H1 (cell line): Measurements from ENCODE around the gene ART5. TPM values are rescaled to one million over a fixed set of nuclear protein-coding genes. Genes with fewer than 3 reads are reported as not detected.

ENCODE experiments used
- CTCF ChIA-PET: fragments of 300-600 bp; sonication (Branson Sonifier 250); formaldehyde crosslinking; loops from one replicate; lab custom pipeline; 2021; ENCODE audit not compliant: partially characterized antibody; lab: Charles Lee
- POLR2A ChIA-PET: fragments of 300-600 bp; sonication (Branson Sonifier 250); formaldehyde crosslinking; loops from one replicate; lab custom pipeline; 2021; ENCODE audit warnings: inconsistent platforms; ENCODE audit not compliant: partially characterized antibody; lab: Charles Lee
- DNase-seq, 2 experiments: peaks; one replicate each; pipeline versions ENCODE4 v3.0.0 to v3.0.0-alpha.2; 2010 to 2022; ENCODE audit warnings: low spot score in 2 of 2, low read depth in 1 of 2, mixed read lengths in 1 of 2
- FAIRE-seq: peaks from 2 replicates; lab custom pipeline; 2011; peaks lifted over from hg19 to GRCh38; lab: Jason Lieb, UNC
- H2AFZ ChIP-seq: 2 replicates; pipeline ENCODE4 v1.8.1; 2012; ENCODE audit warnings: low read length, inconsistent platforms
- H2AK5ac ChIP-seq: 2 replicates; pipeline ENCODE4 v1.6.1; 2013; ENCODE audit warnings: low read depth, low read length
- H2BK120ac ChIP-seq: replicated peaks from 2 replicates; pipeline ENCODE3; 2013; ENCODE audit warnings: low read depth, low read length, inconsistent platforms
- H2BK12ac ChIP-seq: 2 replicates; pipeline ENCODE4 v1.6.1; 2013; ENCODE audit warnings: low read depth, low read length
- H2BK15ac ChIP-seq: 2 replicates; pipeline ENCODE4 v1.6.1; 2013; ENCODE audit warnings: low read length
- H2BK20ac ChIP-seq: 2 replicates; pipeline ENCODE4 v1.6.1; 2013; ENCODE audit warnings: low read length
- H2BK5ac ChIP-seq: 2 replicates; pipeline ENCODE4 v1.6.1; 2013; ENCODE audit warnings: low read depth, low read length
- H3K14ac ChIP-seq: 2 replicates; pipeline ENCODE4 v1.6.1; 2013; ENCODE audit warnings: inconsistent platforms; ENCODE audit not compliant: insufficient read length
- H3K18ac ChIP-seq: 2 replicates; pipeline ENCODE4 v1.6.1; 2013; ENCODE audit warnings: low read length; ENCODE audit errors: extremely low read depth
- H3K23ac ChIP-seq: 2 replicates; pipeline ENCODE4 v1.6.1; 2013; ENCODE audit warnings: inconsistent platforms; ENCODE audit not compliant: insufficient read length
- H3K23me2 ChIP-seq: 2 replicates; pipeline ENCODE4 v1.6.1; 2013; ENCODE audit warnings: low read depth, low read length
- H3K27ac ChIP-seq: 2 replicates; pipeline ENCODE4 v1.6.1; 2011; ENCODE audit warnings: low read depth, low read length, inconsistent platforms
- H3K27me3 ChIP-seq, 4 experiments: replicated peaks in 1 of 4; 1 replicate in 1 of 4; 2 replicates in 3 of 4; pipeline versions ENCODE4 v1.6.1 to v1.8.1; 2011 to 2013; ENCODE audit warnings: low read length in 3 of 4, mild to moderate bottlenecking in 3 of 4, inconsistent platforms in 2 of 4, mixed read lengths in 2 of 4, moderate library complexity in 1 of 4; ENCODE audit not compliant: control insufficient read depth in 3 of 4, insufficient read depth in 3 of 4; ENCODE audit errors: extremely low read depth in 1 of 4
- H3K36me3 ChIP-seq, 4 experiments: 2 replicates each; pipeline versions ENCODE4 v1.6.1 to v1.8.1; 2011 to 2013; ENCODE audit warnings: mild to moderate bottlenecking in 4 of 4, low read length in 3 of 4, moderate library complexity in 2 of 4, control low read depth in 1 of 4, inconsistent platforms in 1 of 4; ENCODE audit not compliant: insufficient read depth in 4 of 4, control insufficient read depth in 2 of 4
- H3K4ac ChIP-seq: replicated peaks from 2 replicates; pipeline ENCODE3; 2013; ENCODE audit warnings: low read length, low read depth, mixed read lengths, inconsistent platforms; ENCODE audit not compliant: insufficient read length
- H3K4me1 ChIP-seq, 4 experiments: replicated peaks in 1 of 4; 1 replicate in 1 of 4; 2 replicates in 3 of 4; pipeline versions ENCODE4 v1.6.1 to v1.8.1; 2011 to 2013; ENCODE audit warnings: low read length in 3 of 4, inconsistent platforms in 2 of 4, mixed read lengths in 1 of 4; ENCODE audit not compliant: insufficient read depth in 4 of 4, control insufficient read depth in 3 of 4
- H3K4me2 ChIP-seq, 2 experiments: 2 replicates each; pipeline versions ENCODE4 v1.6.1 to v1.8.1; 2011 to 2013; ENCODE audit warnings: low read depth in 2 of 2, low read length in 2 of 2, control low read depth in 1 of 2, inconsistent platforms in 1 of 2, mild to moderate bottlenecking in 1 of 2; ENCODE audit not compliant: insufficient read depth in 1 of 2
- H3K4me3 ChIP-seq, 4 experiments: fragments of 200-600, 300-600 bp in 1 of 4; sonication (generic), shearing (Covaris generic), sonication (Bioruptor Twin) in 1 of 4; 2 replicates each; pipeline versions ENCODE4 v1.5.1 to v1.8.1; 2011 to 2016; ENCODE audit warnings: low read length in 4 of 4, low read depth in 3 of 4, control low read depth in 2 of 4, inconsistent platforms in 2 of 4, mild to moderate bottlenecking in 2 of 4, mixed read lengths in 1 of 4, moderate library complexity in 1 of 4; ENCODE audit not compliant: insufficient read depth in 2 of 4; ENCODE audit errors: extremely low read depth in 1 of 4
- H3K56ac ChIP-seq: replicated peaks from 2 replicates; pipeline ENCODE3; 2013; ENCODE audit warnings: low read depth, mild to moderate bottlenecking, mixed read lengths, low read length, inconsistent platforms; ENCODE audit not compliant: insufficient read length
- H3K79me1 ChIP-seq: 2 replicates; pipeline ENCODE4 v1.6.1; 2013; ENCODE audit warnings: low read depth, low read length, control low read depth
- H3K79me2 ChIP-seq, 2 experiments: 2 replicates each; pipeline versions ENCODE4 v1.6.1 to v1.8.1; 2012 to 2013; ENCODE audit warnings: low read length in 2 of 2, mild to moderate bottlenecking in 2 of 2, inconsistent platforms in 1 of 2; ENCODE audit not compliant: insufficient read depth in 2 of 2, control insufficient read depth in 1 of 2
- H3K9ac ChIP-seq, 4 experiments: replicated peaks in 1 of 4; 1 replicate in 1 of 4; 2 replicates in 3 of 4; pipeline versions ENCODE4 v1.6.1 to v1.8.1; 2011 to 2013; ENCODE audit warnings: low read depth in 3 of 4, low read length in 3 of 4, control low read depth in 2 of 4, mild to moderate bottlenecking in 2 of 4, moderate library complexity in 2 of 4, inconsistent platforms in 1 of 4; ENCODE audit errors: extremely low read depth in 1 of 4
- H3K9me3 ChIP-seq, 2 experiments: 2 replicates each; pipeline versions ENCODE4 v1.6.1 to v1.8.1; 2012 to 2013; ENCODE audit warnings: mild to moderate bottlenecking in 2 of 2, moderate library complexity in 2 of 2, control low read depth in 1 of 2, inconsistent platforms in 1 of 2, low read depth in 1 of 2, low read length in 1 of 2, mixed read lengths in 1 of 2; ENCODE audit not compliant: insufficient read depth in 2 of 2
- H4K20me1 ChIP-seq, 2 experiments: replicated peaks in 1 of 2; 2 replicates each; pipeline versions ENCODE3 to v1.8.1; 2011 to 2013; ENCODE audit warnings: inconsistent platforms in 2 of 2, low read length in 2 of 2, mild to moderate bottlenecking in 1 of 2; ENCODE audit not compliant: insufficient read depth in 2 of 2, control insufficient read depth in 1 of 2
- H4K5ac ChIP-seq: 2 replicates; pipeline ENCODE4 v1.6.1; 2013; ENCODE audit warnings: low read length, low read depth, mixed read lengths, inconsistent platforms; ENCODE audit not compliant: insufficient read length
- H4K8ac ChIP-seq: 2 replicates; pipeline ENCODE4 v1.8.0; 2013; ENCODE audit warnings: mild to moderate bottlenecking, moderate library complexity, low read length, inconsistent platforms; ENCODE audit not compliant: insufficient read depth; ENCODE audit errors: extremely low read depth
- H4K91ac ChIP-seq: replicated peaks from 2 replicates; pipeline ENCODE3; 2013; ENCODE audit warnings: low read length, mixed read lengths, inconsistent platforms; ENCODE audit not compliant: insufficient read length
- BCL11A ChIP-seq, 2 experiments: IDR thresholded peaks; one replicate each; pipeline ENCODE4 v1.6.1; 2011; ENCODE audit warnings: low read depth in 2 of 2, low read length in 2 of 2, mild to moderate bottlenecking in 2 of 2
- CEBPB ChIP-seq: IDR thresholded peaks from 2 replicates; pipeline ENCODE4 v1.6.1; 2012; ENCODE audit warnings: low read depth, low read length
- CREB1 ChIP-seq: IDR thresholded peaks from 2 replicates; pipeline ENCODE4 v1.6.1; 2012; ENCODE audit warnings: inconsistent platforms
- CTBP2 ChIP-seq: IDR thresholded peaks from 2 replicates; pipeline ENCODE4 v1.7.0; 2011; ENCODE audit warnings: borderline replicate concordance, mild to moderate bottlenecking, moderate library complexity, mixed read lengths, low read length; ENCODE audit not compliant: insufficient read depth, insufficient read length
- EP300 ChIP-seq, 2 experiments: IDR thresholded peaks; 1 replicate in 1 of 2; 2 replicates in 1 of 2; pipeline ENCODE4 v1.6.1; 2011 to 2012; ENCODE audit warnings: low read depth in 2 of 2, low read length in 2 of 2, mild to moderate bottlenecking in 2 of 2, borderline replicate concordance in 1 of 2, inconsistent platforms in 1 of 2, moderate library complexity in 1 of 2
- GTF2F1 ChIP-seq: IDR thresholded peaks from 2 replicates; pipeline ENCODE4 v1.6.1; 2012; ENCODE audit warnings: low read depth, low read length, improper control_type of control experiment, borderline replicate concordance
- HDAC2 ChIP-seq, 2 experiments: fragments of 300-600 bp in 1 of 2; sonication (generic) in 1 of 2; IDR thresholded peaks; 2 replicates each; pipeline ENCODE4 v1.6.1; 2011 to 2012; ENCODE audit warnings: low read depth in 2 of 2, low read length in 2 of 2, mild to moderate bottlenecking in 2 of 2, moderate library complexity in 2 of 2, borderline replicate concordance in 1 of 2, inconsistent platforms in 1 of 2
- JUN ChIP-seq: IDR thresholded peaks from 2 replicates; pipeline ENCODE4 v1.6.1; 2011; ENCODE audit warnings: low read depth, mild to moderate bottlenecking, improper control_type of control experiment, low read length
- POU5F1 ChIP-seq: IDR thresholded peaks from 2 replicates; pipeline ENCODE4 v1.6.1; 2011; ENCODE audit warnings: low read depth, mild to moderate bottlenecking, low read length, moderate library complexity
- RBBP5 ChIP-seq: IDR thresholded peaks from 2 replicates; pipeline ENCODE4 v1.7.1; 2012; ENCODE audit warnings: low read depth, mild to moderate bottlenecking, inconsistent platforms, low read length, moderate library complexity, borderline replicate concordance
- RNF2 ChIP-seq: fragments of 200-900, 300-1000 bp; sonication (generic); IDR thresholded peaks from 2 replicates; pipeline ENCODE4 v1.7.1; 2016; ENCODE audit warnings: borderline replicate concordance, low read depth, mild to moderate bottlenecking, antibody characterized with exemption, low read length; ENCODE audit not compliant: poor library complexity, severe bottlenecking; ENCODE audit errors: missing control alignments
- SRF ChIP-seq: IDR thresholded peaks from 2 replicates; pipeline ENCODE4 v1.6.1; 2011; ENCODE audit warnings: mild to moderate bottlenecking, low read depth, low read length, moderate library complexity
- TAF7 ChIP-seq: optimal IDR thresholded peaks from 2 replicates; pipeline ENCODE3; 2011; ENCODE audit warnings: low read depth, mild to moderate bottlenecking, inconsistent platforms, low read length, moderate library complexity, borderline replicate concordance
- TBP ChIP-seq: IDR thresholded peaks from 2 replicates; pipeline ENCODE4 v1.6.1; 2011; ENCODE audit warnings: low read depth, low read length, improper control_type of control experiment
- WGBS, 2 experiments: shearing (Covaris generic) in 1 of 2; methylation state at CpG; one replicate each; pipeline versions ENCODE4 v1.1.6 to v1.1.7; 2013 to 2015; ENCODE audit warnings: low lambda C conversion rate in 2 of 2, mixed read lengths in 2 of 2, inconsistent platforms in 1 of 2, low coverage in 1 of 2, missing lambda C conversion rate in 1 of 2; ENCODE audit not compliant: insufficient replicate concordance in 2 of 2, insufficient coverage in 1 of 2, insufficient read length in 1 of 2; ENCODE audit errors: extremely low coverage in 1 of 2, missing lambda C conversion rate in 1 of 2; 5-methylcytosine and 5-hydroxymethylcytosine counted together
- polyA plus RNA-seq, 7 experiments: library from polyadenylated mRNA; depleted of rRNA in 3 of 7; stranded (reverse) in 5 of 7; unstranded in 2 of 7; fragments of >200 nt in 5 of 7; fragments of 200-250 nt in 2 of 7; gene quantifications; 1 replicate in 5 of 7; 2 replicates in 1 of 7; 4 replicates in 1 of 7; pipeline versions ENCODE4 v1.2.1 to v1.2.3, GENCODE V29; 2011 to 2013; ENCODE audit warnings: missing spikeins in 2 of 7, mixed read lengths in 2 of 7
- total RNA-seq: library from RNA; stranded (reverse); fragmentation: NEBNext Ultra II Directional; extraction: Animal tissue kit (Norgen Biotek cat#: 25700); gene quantifications from 2 replicates; pipeline ENCODE4 v1.2.1, GENCODE V29; 2021

ART5 gene
- total and polyA plus RNA-seq, 2 of the 8 experiments (the other 6 are each of a cell fraction or from before 2014, with no cell fraction given): 6.0 to 7.5 TPM

DNA sequence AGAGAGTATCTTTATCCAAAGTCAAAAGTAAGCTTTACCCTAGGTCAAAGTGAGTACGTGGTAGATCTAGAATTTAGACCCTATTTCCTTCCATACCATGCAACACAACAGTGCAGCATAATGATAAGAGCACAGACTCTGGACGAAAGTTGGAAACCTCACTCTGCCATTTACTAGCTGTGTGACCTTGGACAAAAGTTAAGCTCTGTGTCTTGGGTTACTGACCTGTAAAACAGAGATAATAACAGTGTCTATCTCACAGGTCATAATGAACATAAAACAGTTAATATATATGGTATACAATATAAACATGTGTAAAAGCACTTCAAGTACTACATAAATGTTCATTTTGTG, 43.0 kb upstream of the ART5 start:
- Histone ChIP-seq H3K14ac (no peak overlapping the region), H2BK15ac (no peak overlapping the region), H3K79me1 (no peaks in the 10 kb centered on the region), H2AFZ (no peak overlapping the region), H4K20me1 (peaks cover 0 to 2% of the 10 kb centered on the region in 2 experiments), H3K23ac (no peak overlapping the region), H3K4me2 (no peak overlapping the region), H3K9me3 (no peaks in the 10 kb centered on the region), H4K91ac (no peak overlapping the region), H3K4ac (no peak overlapping the region), H2BK12ac (no peak overlapping the region), H3K18ac (no peak overlapping the region), H2AK5ac (no peak overlapping the region), H4K5ac (no peak overlapping the region), H2BK120ac (no peak overlapping the region), H3K27ac (no peak overlapping the region), H2BK5ac (no peak overlapping the region), H4K8ac (no peak overlapping the region), H3K4me1 (no peaks in the 10 kb centered on the region), H3K23me2 (no peaks in the 10 kb centered on the region), H3K36me3 (peaks cover 37 to 89% (median 63%) of the 10 kb centered on the region in 4 experiments), H3K27me3 (no peaks in the 10 kb centered on the region), H3K9ac (no peak overlapping the region), H3K79me2 (no peaks in the 10 kb centered on the region), H2BK20ac (no peak overlapping the region), H3K56ac (no peak overlapping the region), H3K4me3 (no peak overlapping the region)
- 83% methylated on average over 2 of the region's 2 CpGs; no CpG with 5 or more reads in 1 of the 2 experiments for WGBS, 2 experiments
- ChIA-PET CTCF (interaction anchor here (0.6 to 1.0 kb wide), 3 partner anchors 11 to 50 kb away, joined by 3 read pairs; no protein-coding TSS in a partner anchor), POLR2A (interaction anchor here (1.1 kb wide), 1 partner anchor 11 kb away, joined by 3 read pairs; no protein-coding TSS in a partner anchor)
- FAIRE-seq (no peak), DNase-seq (no peak)
- TF ChIP-seq BCL11A (IDR thresholded peaks at IDR 0.05; ENCODE audit: low read depth in 2 of 2, low read length in 2 of 2): no peak
- TF ChIP-seq CTBP2: no peak
- no peak for TF ChIP-seq RNF2
- TF ChIP-seq GTF2F1: no peak
- no peak for TF ChIP-seq CREB1
- TF ChIP-seq JUN: no peak
- TF ChIP-seq CEBPB: no peak
- no peak for TF ChIP-seq TAF7
- no peak for TF ChIP-seq TBP
- no peak for TF ChIP-seq RBBP5
- TF ChIP-seq POU5F1: no peak
- no peak for TF ChIP-seq EP300 (IDR thresholded peaks at IDR 0.05; ENCODE audit: borderline replicate concordance in 1 of 2, low read depth in 2 of 2, low read length in 2 of 2)
- TF ChIP-seq HDAC2 (IDR thresholded peaks at IDR 0.05; ENCODE audit: borderline replicate concordance in 1 of 2, low read depth in 2 of 2, low read length in 2 of 2): no peak
- TF ChIP-seq SRF: no peak
